Measurements from ENCODE around the gene POLG. TPM values are rescaled to one million over a fixed set of nuclear protein-coding genes. Genes with fewer than 3 reads are reported as not detected.

Gene POLG
- total RNA-seq, 4 donors from 2014 or later, result 40.5 to 57.3 (median 49.2) TPM

DNA sequence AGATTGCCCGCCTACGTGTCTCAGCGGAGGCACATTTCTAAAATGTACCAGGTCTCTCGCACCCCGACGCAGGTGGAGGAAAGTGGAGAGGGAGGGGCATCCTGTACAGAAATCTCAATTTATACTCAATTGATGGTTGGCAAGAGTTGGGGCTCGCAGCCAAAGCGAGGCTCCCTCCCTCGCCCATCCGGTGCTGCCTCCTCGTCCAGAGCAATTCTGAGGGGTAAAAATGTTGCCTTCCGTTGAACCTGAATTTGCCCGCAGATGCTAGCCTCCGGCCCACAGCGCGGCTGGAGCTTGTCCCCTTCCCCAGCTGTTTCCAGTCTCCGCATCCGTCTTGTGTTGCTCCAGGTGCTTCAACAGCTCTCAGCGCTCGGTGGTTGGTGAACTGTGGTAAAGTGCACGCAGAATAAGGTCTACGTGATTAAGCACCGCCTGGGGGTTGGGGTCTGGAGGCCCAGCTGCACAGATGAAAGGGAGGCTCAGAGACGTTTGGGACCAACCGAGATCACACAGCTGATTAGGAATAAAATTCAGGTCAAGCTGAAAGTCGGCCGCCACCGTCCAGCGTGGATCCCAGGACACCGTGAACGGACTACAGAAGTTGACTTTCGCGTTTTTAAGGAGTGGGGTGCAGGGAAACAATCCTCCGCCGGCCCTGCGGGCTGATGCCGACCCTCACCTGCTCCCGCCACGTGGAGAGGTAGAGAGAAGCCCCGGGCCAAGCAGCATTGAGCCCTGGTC is 846 bp upstream of the POLG start:
- WGBS, 2 donors (ENCODE audit: low coverage in 1 of 2), result 12 to 15% methylated on average over 16 to 33 of the region's 40 CpGs
- Histone ChIP-seq H3K4me1 (peaks cover 14 to 50% (median 29%) of the 10 kb centered on the region in 3 donors), H3K4me3 (peak overlapping the region; percentile 19 to 96), H3K27me3 (no peaks in the 10 kb centered on the region), H3K36me3 (peaks cover 0 to 32% of the 10 kb centered on the region in 2 donors), H3K9me3 (no peaks in the 10 kb centered on the region), H3K27ac (peak overlapping the region in 3 of 4 donors; percentile 93 to 97 (median 95))
- TF ChIP-seq EP300 (IDR thresholded peaks at IDR 0.05) (no peak), POLR2AphosphoS5 (IDR thresholded peaks at IDR 0.05) (no peak), POLR2A (IDR thresholded peaks at IDR 0.05) (no peak)
- TF ChIP-seq, protein P1, sequence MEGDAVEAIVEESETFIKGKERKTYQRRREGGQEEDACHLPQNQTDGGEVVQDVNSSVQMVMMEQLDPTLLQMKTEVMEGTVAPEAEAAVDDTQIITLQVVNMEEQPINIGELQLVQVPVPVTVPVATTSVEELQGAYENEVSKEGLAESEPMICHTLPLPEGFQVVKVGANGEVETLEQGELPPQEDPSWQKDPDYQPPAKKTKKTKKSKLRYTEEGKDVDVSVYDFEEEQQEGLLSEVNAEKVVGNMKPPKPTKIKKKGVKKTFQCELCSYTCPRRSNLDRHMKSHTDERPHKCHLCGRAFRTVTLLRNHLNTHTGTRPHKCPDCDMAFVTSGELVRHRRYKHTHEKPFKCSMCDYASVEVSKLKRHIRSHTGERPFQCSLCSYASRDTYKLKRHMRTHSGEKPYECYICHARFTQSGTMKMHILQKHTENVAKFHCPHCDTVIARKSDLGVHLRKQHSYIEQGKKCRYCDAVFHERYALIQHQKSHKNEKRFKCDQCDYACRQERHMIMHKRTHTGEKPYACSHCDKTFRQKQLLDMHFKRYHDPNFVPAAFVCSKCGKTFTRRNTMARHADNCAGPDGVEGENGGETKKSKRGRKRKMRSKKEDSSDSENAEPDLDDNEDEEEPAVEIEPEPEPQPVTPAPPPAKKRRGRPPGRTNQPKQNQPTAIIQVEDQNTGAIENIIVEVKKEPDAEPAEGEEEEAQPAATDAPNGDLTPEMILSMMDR (IDR thresholded peaks at IDR 0.05), result no peak
- no peak for ATAC-seq

DNA sequence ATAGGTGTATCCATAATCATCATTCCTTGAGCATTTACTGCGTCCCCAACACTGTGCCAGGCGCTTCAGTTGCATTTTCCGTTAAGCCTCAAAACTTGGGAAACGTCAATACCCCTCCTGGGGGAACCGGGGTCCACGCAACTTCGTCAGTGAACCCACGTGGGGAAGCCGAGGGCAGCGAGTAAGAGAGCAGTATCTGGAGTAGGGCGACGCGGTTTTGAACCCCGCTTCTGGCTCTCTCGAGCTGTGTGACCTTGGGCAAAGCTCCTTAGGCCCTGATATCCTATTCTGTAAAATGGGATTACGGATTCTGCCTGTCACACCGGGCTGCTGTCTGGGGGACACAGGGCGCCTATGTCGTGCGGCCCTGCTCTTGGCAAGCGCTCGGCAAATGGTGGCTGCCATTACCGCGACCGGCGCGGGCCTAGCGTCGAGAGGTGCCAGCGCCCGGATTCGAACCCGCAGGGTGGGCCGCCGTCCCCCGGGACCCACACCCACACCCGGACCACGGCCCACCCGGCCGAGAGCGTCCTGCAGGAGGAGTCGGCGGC is 590 bp downstream of the POLG start:
- 2 to 10% methylated on average over 2 to 14 of the region's 43 CpGs for WGBS, 2 donors (ENCODE audit: low coverage in 1 of 2)
- Histone ChIP-seq H3K4me3 (peak overlapping the region; percentile 56 to 96), H3K27me3 (no peaks in the 10 kb centered on the region), H3K36me3 (peaks cover 0 to 46% of the 10 kb centered on the region in 2 donors), H3K9me3 (no peaks in the 10 kb centered on the region), H3K4me1 (peaks cover 14 to 64% (median 33%) of the 10 kb centered on the region in 3 donors), H3K27ac (peak overlapping the region; percentile 60 to 97 (median 94))
- TF ChIP-seq POLR2AphosphoS5 (IDR thresholded peaks at IDR 0.05), result no peak
- TF ChIP-seq, protein P1 (IDR thresholded peaks at IDR 0.05), result no peak
- ATAC-seq, result no peak

DNA sequence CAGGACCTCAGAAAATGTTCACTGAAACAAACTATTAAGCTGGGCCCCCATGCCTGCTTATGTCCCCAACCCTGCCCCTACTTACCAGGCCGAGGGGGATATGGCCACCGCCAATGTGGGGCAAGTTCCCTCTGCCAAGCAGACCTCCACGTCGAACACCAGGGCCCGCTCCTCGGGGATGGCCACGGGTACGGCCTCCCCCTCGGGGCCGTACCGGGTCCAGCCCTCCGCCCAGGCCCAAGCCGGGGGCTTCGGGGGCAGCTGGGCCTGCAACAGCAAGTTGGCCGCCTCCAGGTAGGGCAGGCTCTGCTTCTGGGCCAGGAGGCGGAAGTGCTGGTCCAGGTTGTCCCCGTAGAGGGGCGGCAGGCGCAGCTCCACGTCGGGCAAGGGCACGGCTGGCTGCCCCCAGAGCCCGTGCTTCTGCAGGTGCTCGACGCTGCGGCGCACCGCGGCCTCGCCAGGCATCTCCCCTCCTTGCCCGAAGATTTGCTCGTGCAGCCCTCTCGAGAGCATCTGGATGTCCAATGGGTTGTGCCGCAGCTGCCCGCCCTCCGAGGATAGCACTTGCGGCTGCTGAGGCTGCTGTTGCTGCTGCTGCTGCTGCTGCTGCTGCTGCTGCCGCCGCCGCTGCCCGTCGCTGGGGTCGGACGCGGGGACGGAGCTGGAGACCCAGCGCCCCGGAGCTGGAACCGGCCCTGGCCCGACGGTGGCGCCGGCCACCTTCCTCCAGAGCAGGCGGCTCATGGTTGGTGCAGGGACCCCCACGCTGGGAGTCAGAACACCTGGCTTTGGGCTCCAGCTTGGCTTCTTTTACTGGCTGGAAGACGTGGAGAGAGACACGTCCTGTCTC is 1.4 kb downstream of the POLG start:
- Histone ChIP-seq H3K27ac (peak overlapping the region in 2 of 4 donors; percentile 95 to 97), H3K9me3 (no peaks in the 10 kb centered on the region), H3K4me3 (peak overlapping the region; percentile 56 to 96), H3K36me3 (peaks cover 0 to 54% of the 10 kb centered on the region in 2 donors), H3K4me1 (peaks cover 14 to 71% (median 33%) of the 10 kb centered on the region in 3 donors), H3K27me3 (no peaks in the 10 kb centered on the region)
- no peak for ATAC-seq
- TF ChIP-seq EP300 (IDR thresholded peaks at IDR 0.05) (no peak), POLR2AphosphoS5 (IDR thresholded peaks at IDR 0.05) (no peak), POLR2A (IDR thresholded peaks at IDR 0.05) (no peak)
- TF ChIP-seq, protein P1 (IDR thresholded peaks at IDR 0.05), result no peak
- 0 to 67% methylated on average over 1 to 8 of the region's 57 CpGs for WGBS, 2 donors (ENCODE audit: low coverage in 1 of 2)

DNA sequence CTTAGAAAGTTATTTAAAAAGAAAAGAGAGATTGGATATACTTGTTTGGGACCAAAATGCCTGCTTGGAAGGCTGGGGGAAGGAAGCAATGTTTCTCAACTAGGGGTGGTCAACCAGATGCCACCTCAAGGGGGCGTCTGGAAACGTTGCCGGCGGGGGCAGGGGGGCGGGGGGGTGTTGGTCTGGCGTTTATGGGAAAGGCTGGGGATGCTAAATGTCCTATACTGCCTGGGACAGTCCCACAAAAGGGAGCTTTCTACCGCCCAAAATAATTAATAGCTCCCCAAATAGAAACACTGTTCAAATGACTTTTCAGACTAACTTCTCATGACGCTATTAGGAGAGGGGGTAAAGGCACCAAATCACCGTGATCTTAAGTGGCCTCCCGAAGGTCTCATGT is 2.2 kb downstream of the POLG start:
- Histone ChIP-seq H3K27me3 (no peaks in the 10 kb centered on the region), H3K4me1 (peaks cover 14 to 75% (median 33%) of the 10 kb centered on the region in 3 donors), H3K27ac (no peak overlapping the region), H3K36me3 (peaks cover 0 to 62% of the 10 kb centered on the region in 2 donors), H3K4me3 (peak overlapping the region in 1 of 2 donors; percentile 96), H3K9me3 (no peaks in the 10 kb centered on the region)
- WGBS, 2 donors (ENCODE audit: low coverage in 1 of 2), result 38 to 56% methylated on average over 4 of the region's 10 CpGs
- TF ChIP-seq, protein P1 (IDR thresholded peaks at IDR 0.05), result peak in 1 of 4 experiments; percentile 35
- TF ChIP-seq POLR2A (IDR thresholded peaks at IDR 0.05), result no peak
- TF ChIP-seq EP300 (IDR thresholded peaks at IDR 0.05), result no peak
- TF ChIP-seq POLR2AphosphoS5 (IDR thresholded peaks at IDR 0.05), result no peak
- ATAC-seq, result no peak
